Measurements from ENCODE around the gene FES.
"Not testable (repeated sequence)": the region's sequence is repeated elsewhere in the genome, so short reads cannot be mapped to it uniquely, and the experiment has no call there.

The FES gene

DNA sequence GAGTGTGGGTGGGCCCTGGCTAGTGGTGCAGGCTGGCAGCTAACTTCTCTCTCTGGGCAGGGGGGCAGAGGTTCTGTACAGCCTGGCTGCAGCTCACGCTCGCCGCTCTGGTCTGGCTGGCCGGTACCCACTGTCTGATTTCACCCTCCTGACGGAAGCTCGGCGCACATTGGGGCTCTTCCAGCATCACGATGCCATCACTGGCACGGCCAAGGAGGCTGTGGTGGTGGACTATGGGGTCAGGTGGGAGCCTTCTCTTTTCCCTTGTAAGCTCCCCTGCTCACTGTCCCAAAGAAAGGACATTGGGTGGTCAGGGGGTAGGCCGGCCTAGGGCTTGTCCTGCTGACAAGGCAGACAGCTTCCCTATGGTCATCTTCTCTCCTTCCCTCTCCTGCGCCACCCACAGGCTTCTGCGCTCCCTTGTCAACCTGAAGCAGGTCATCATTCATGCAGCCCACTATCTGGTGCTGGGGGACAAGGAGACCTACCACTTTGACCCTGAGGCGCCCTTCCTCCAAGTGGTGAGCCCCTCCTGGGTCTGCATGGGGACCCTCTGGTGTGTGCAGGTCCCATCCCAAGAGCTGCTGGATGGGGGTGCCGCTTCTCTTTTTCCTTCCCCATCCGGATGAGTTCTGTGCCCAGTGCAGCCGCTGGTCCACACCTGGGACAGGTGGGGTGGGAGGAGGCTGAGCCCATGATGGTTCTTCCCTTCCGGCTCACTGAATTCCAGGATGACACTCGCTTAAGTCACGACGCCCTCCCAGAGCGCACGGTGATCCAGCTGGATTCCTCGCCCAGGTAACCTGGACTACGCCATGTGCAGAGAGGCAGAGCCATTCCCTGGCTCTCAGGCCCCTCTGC lies 26.4 kb downstream of the FES start:
- no peak for DNase-seq (ENCODE audit: low spot score)

DNA sequence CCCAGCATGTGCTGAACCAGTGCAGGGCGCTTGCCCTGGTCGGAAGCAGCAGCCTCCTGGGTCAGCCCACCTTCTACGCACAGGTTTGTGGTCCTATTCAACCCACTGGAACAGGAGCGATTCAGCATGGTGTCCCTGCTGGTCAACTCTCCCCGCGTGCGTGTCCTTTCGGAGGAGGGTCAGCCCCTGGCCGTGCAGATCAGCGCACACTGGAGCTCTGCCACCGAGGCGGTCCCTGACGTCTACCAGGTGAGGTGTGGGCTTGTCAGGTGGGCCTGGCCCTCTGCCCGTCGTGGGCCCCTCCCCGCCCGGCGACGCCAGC lies 27.0 kb downstream of the FES start:
- DNase-seq (ENCODE audit: low spot score): no peak

DNA sequence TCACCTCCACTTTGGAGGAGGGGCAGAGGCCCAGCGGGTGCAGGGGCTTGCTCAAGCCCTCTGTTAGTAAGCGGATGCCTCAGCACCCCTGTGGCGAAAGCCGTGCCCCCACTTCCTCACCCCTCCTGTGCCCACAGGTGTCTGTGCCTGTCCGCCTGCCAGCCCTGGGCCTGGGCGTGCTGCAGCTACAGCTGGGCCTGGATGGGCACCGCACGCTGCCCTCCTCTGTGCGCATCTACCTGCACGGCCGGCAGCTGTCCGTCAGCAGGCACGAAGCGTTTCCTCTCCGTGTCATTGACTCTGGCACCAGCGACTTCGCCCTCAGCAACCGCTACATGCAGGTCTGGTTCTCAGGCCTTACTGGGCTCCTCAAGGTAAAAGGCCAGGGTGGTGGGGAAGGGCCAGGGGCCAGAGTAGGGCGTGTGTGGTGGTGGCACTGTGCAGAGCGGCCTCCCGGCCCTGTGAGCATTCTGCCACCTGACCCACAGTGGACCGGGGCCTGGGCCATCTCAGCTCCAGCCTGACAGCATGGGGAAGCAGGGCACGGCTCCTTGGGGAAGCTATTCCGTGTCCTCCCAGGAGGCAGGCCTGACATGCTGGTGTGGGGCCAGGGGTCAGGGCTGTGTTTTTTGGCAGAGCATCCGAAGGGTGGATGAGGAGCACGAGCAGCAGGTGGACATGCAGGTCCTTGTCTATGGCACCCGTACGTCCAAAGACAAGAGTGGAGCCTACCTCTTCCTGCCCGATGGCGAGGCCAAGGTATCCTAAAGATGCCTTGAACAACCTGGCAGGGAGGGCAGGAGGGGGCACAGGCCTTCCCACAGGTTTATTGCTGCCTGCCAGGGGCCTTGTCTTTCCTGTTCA lies 27.8 kb downstream of the FES start:
- no peak for DNase-seq (ENCODE audit: low spot score)

DNA sequence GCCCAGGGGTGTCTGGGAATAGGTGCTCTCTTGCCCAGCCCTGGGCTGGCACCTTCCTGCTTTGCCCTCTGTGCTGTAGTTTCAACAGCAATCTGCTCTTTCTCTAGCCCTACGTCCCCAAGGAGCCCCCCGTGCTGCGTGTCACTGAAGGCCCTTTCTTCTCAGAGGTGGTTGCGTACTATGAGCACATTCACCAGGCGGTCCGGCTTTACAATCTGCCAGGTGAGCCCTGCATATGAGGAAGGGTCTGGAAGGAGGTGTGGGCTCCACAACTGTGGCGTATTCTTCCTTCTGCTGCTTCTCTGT lies 28.4 kb downstream of the FES start:
- no peak for DNase-seq (ENCODE audit: low spot score)

DNA sequence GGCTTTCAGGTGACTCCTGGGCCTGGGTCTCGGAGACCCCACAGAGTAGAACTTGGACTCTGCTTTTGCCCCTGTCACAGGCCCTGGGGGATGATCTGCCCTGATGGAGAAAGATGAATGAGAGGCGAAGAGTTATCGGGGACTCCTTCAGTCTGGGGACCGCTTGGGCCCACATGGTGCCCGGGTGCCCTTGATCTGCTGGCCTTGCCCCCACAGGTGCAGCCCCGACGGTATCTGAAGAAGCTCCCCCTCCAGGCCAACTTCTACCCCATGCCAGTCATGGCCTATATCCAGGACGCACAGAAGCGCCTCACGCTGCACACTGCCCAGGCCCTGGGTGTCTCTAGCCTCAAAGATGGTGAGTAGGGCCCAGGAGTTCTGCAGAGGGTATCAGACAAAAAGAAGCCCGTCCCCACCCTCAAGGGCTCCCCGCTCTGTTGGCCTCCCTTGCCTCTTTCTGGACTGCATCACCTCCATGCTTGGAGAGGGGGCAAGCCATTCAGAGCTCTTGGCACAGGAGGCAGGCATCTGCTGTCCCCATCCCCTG lies 29.2 kb downstream of the FES start:
- no peak for DNase-seq (ENCODE audit: low spot score)

DNA sequence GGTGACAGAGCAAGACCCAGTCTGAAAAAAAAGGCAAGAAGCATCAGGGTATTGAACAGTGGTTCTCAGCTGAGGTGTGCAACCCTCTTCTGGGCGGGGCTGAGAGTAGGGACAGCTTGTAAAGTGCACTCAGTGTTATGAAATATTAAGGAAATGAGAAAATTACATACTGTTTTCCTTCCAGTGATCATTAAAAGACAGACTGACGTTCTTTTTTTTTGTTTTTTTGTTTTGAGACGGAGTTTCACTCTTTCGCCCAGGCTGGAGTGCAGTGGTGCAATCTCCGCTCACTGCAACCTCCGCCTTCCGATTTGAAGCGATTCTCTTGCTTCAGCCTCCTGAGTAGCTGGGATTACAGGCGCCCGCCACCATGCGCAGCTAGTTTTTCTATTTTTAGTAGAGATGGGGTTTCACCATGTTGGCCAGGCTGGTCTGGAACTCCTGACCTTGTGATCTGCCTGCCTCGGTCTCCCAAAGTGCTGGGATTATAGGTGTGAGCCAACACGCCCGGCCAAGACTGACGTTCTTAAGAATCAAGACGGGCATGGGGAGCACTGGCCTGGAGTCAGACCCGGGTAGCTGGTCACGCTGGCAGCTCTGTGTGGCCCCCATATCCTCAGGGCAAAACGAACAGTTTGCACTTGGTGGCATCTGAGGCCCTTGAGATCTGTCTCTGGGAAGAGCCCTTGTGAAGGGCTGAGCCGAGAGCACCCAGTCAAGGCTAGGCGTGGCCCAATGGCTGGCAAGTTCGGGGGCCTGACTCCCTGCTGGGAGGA lies 30.2 kb downstream of the FES start:
- no peak for DNase-seq (ENCODE audit: low spot score)

- no peak for DNase-seq (ENCODE audit: low spot score)
Observed at GRCh38 chr15:90915216-90915807, 31.0 kb downstream of the FES start.

GRCh38 chr15:90915808-90916440 lies 31.6 kb downstream of the FES start:
- no peak for DNase-seq (ENCODE audit: low spot score)

DNA sequence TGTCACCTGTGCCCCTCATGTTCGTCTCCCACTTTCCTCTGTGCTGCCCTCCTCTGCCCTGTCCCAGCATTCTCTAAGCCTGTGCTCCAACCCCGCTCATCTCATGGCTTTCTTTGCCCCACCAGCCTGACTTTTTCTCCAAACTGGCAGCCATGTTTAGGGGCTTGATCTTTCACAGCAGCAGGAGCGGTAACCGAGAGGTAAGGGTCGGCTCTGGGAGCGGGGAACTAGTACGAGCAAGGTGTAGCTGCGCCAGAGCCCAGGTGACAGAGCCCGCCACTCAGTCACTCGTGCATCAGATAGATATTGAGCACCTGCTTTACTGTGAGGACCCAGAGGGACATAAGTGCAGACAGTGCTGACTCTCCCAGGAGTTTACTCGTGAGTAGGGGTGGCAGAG lies 32.2 kb downstream of the FES start:
- DNase-seq (ENCODE audit: low spot score): no peak

DNA sequence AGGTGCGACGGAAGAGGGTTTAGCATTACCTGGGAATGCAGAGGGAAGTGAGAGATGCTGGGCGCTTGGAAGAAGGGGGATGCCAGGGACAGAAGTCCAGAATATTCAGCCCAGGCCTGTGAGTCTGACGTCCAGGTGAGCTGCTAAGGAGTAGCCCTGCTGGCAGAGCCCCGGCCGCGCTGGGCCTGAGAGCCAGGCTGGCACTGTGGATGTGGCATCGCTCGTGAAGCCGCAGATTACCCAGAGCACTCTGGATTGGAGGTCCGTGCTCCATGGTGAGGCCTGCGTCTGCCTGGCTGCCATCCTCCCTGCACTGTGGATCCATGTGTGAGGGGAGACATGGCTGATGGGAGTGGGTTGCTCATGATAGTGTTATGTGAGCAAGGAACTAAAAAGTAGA lies 33.3 kb downstream of the FES start:
- no peak for DNase-seq (ENCODE audit: low spot score)

- DNase-seq (ENCODE audit: low spot score): no peak
Observed at GRCh38 chr15:90918034-90918788, 33.9 kb downstream of the FES start.

GRCh38 chr15:90918835-90919234 lies 34.5 kb downstream of the FES start:
- no peak for DNase-seq (ENCODE audit: low spot score)

DNA sequence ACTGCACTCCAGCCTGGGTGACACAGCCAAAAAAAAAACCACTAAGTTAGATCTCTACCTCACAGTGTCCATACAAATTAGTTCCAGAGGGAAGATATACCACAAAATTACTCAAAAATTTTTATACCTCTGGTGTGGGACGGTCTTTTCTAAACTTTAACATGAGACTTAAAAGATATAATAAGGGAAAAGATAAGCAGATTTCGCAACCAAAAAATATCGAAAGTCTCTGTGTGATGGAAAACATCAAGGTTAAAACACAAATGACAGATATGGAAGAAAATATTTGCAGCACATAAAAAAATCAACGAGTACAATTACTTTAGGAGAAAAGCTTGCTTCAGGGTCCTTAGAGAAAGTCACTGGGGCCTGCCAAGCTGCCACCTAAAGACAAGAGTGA lies 37.6 kb downstream of the FES start:
- no peak for DNase-seq (ENCODE audit: low spot score)

DNA sequence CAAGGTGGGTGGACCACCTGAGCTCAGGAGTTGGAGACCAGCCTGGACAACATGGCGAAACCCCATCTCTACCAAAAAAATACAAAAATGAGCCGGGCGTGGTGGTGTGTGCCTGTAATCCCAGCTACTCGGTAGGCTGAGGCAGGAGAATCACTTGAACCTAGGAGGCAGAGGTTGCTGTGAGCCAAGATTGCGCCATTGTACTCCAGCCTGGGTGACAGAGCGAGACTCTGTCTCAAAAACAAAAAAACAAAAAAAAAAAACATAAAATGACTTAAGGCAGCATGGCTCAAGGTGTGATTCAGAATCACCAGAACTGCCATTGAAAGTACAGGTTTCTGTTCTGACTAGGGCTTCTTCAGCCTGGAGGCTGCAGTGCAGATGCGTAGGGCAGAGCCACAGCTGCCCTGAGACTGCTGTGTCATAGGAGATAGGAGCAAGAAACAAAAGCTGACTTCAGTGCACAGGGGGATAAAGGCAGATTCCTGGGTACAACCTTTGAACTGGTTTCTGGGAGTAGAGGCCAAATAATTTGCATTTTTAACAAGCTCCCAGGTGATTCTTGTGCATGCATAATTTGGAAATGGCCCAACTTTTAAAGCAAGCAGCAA lies 38.5 kb downstream of the FES start:
- not testable (repeated sequence) for DNase-seq (ENCODE audit: low spot score)

GRCh38 chr15:90924375-90924774 lies 40.1 kb downstream of the FES start:
- DNase-seq (ENCODE audit: low spot score): no peak

- not testable (repeated sequence) for DNase-seq (ENCODE audit: low spot score)
Observed at GRCh38 chr15:90926766-90927165, 42.5 kb downstream of the FES start.

DNA sequence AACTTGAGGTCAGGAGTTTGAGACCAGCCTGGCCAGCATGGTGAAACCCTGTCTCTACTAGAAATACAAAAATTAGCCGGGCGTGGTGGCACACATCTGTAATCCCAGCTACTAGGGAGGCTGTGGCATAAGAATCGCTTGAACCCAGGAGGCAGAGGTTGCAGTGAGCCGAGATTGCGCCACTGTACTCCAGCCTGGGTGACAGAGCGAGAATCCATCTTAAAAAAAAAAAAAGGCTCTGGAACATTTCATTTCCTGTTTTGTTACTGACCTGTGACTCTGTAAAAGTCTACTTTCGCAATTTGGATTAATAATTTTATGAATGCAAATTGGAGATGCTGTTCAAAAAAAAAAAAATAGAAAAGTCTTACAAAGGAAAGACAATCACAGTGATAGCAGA lies 43.8 kb downstream of the FES start:
- DNase-seq (ENCODE audit: low spot score): not testable (repeated sequence)

GRCh38 chr15:90929246-90930019 lies 45.1 kb downstream of the FES start:
- no peak for DNase-seq (ENCODE audit: low spot score)

GRCh38 chr15:90930861-90931574 lies 46.7 kb downstream of the FES start:
- no peak for DNase-seq (ENCODE audit: low spot score)

Measured in hematopoietic multipotent progenitor cell treated with erythropoietin and hydrocortisone succinate and interleukin-3 and kit ligand, for 17 days (in vitro differentiated cells).